Right renal cortex interstitium (tissue), 3 donors: ENCODE measurements around the gene NUDT2. TPM values are rescaled to one million over a fixed set of nuclear protein-coding genes. Genes with fewer than 3 reads are reported as not detected.
"Not testable (repeated sequence)": the region's sequence is repeated elsewhere in the genome, so short reads cannot be mapped to it uniquely, and the experiment has no call there.

Experiments
- DNase-seq, 3 donors: peaks; one replicate each; pipeline ENCODE4 v3.0.0-alpha.2; 2013; ENCODE audit warnings: low read depth in 3 of 3, low spot score in 2 of 3
- polyA plus RNA-seq, 3 donors: library from polyadenylated mRNA; unstranded; fragments of 120-200 nt; gene quantifications; one replicate each; pipeline ENCODE4 v1.2.1, GENCODE V29; 2013; ENCODE audit not compliant: insufficient read length in 3 of 3

NUDT2 gene
- polyA plus RNA-seq, 3 donors: 25.5 to 34.8 (median 27.3) TPM

DNA sequence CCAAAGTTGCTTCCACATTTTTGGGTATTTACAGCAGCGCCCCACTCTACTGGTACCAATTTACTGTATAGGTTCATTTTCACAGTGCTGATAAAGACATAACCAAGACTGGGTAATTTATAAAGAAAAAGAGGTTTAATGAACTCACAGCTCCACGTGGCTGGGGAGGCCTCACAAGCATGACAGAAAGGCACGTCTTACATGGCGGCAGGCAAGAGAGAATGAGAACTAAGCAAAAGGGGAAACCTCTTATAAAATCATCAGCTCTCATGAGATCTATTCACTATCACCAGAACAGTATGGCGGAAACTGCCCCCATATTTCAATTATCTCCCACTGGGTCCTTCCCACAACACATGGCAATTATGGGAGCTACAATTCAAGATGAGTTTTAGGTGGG lies 39.4 kb downstream of the NUDT2 start:
- not testable (repeated sequence) for DNase-seq

DNA sequence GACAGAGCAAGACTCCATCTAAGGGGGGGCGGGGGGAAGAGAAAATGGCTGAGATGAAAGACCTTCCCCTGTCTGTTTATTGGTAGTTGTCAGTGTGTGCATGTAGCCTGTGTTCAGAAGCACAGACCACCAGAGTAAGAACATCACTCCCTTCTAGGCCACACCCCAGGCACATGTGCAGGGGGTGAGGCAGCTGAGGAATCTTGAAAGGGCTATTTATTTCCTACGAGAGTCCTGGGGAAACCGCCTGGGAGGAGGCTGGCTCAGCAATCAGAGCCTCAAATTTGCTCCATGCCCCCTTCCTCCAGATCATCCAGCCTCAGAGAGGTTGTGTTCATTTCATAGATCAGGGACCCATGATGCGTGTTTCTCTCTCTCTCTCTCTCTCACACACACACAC lies 40.3 kb downstream of the NUDT2 start:
- no peak for DNase-seq

DNA sequence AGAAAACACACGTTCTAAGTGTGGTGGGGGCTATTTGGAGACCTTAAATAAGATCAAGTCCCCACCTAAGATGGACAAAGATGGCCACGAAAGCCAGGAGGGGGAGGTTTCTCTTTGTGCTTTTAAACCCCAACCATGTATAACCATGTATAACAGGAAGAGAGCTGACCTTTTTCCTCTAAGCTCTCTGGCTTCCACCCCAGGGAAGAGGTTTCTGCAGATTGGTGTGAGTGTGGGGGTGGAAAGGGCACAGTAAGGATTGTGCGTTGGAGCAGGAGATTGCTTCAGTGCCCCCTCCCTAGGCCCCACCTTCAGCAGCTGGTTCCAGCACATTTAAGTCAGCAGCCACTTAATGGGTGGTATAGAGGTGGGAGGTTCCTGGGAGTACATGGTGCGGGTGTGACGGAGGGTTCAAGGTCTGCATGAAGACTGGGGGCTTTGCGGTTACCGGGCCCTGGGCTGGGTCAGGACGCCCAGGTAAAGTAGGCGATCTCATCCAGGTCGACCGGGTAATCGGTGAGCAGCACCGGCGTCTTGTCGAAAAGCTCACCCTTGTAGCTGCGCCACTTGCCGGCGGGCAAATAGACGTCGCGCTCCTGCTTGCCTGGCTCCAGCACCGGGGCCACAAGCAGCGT lies 41.1 kb downstream of the NUDT2 start:
- no peak for DNase-seq

DNA sequence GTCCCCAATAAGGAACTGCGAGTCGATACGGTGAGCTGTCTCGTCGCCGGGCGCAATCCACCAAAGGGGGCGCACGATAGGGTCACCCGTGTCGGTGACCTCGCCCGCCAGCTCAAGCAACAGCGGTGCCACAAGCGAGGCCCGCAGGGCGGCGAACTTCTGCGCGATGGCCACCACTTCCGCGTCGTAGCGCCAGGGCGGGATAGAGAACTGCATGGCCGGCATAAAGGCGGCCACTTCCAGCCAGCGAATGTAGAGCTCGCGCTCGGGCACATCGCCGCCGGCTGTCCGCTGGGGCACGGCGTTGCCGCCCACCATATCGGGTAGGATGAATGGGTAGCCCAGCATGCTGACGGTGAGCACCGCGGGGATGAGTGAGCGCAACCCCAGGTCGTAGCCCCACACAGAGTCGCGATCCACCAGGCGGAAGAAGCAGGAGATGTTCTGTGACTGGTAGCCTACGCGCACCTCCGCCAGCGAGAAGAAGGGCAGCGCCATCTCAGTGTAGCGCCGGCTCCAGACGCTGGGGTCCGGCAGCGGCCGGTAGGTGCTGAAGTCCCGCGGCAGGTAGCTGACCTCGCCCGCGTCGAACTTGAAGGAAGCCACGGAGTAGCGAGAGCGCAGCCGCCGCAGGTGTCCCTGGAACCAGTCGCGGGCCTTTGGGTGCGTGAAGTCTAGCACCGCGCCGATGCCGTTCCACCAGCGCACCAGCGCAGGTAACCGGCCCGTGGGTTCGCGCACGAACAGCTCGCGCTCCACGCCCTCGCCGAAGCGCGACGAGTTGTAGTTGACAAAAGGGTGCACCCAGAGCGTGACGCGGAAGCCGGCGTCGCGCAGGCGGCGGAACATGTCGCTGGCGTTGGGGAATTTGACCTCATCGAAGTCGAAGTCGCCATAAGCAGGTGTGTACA lies 41.9 kb downstream of the NUDT2 start:
- DNase-seq: no peak

DNA sequence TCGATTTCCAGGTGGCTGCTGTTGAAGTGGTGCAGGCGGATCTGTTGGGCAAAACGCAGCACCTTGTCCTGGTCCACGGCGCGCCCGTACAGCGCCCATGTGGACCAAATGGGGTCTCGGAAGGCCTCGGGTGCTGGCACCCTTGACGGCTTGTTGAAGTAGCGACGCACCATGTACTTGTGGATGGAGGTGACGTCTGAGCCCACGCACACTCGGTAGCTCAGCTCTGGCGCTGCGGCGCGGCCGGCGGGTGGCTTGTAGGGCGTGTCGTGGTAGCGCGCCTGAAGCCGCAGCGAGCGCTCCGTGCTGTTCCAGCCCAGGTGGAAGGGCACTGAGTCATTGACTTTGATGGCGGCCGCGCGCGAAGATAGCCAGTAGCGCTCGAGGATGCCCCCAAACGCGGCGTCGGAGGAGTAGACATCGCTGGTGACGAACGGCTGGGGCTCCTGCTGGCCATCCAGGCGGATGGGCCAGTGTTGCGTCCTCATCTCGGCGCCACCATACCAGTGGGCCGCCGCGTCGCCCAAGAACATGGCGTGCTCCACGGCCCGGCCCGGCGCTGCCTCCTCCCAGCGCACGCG lies 42.6 kb downstream of the NUDT2 start:
- DNase-seq: no peak

DNA sequence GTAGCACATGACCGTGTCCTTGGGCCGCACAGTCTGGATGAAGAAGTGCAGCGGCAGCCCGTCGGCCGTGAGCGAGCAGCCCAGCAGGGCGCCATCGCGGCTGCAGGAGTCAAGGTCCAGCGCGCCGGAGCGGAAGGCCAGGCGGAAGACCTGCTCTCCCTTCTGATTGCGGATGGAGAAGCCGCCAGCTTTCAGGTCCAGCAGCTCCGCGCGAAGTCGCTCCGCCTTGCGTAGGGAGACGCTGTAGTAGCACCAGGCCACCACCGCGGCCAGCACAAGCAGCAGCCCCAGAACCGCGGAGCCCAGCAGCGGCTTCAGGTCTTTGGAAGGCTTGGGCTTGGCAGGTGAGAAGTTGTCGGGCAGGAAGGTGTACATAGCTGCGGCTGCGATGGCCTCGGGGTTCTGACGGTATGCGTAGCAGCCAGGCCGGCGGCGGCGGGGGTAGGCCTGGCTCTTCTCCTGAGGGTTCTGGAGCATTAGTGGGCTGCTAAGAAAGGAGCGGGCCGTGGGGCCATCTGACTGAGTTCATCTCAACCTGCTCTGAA lies 43.2 kb downstream of the NUDT2 start:
- DNase-seq: no peak

DNA sequence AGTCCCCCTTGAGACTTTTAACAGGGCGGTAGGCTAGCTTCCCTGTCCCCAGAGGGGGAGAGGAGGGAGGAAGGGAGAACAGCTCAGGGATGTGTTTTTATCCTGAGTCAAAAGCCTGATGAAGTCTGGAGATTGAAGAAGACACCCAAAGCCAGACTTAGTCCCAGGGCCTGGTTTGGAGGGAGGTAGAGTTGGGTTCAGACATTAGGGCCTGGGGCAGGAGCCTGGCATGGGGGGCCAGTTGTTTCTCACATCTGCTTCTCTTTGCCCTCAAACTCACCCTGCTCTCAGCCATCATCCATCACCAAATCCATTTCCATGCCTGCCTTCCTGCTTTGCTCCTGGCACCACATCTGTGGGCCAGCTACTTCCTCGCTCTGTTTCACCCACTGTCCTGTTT lies 44.4 kb downstream of the NUDT2 start:
- DNase-seq: no peak

DNA sequence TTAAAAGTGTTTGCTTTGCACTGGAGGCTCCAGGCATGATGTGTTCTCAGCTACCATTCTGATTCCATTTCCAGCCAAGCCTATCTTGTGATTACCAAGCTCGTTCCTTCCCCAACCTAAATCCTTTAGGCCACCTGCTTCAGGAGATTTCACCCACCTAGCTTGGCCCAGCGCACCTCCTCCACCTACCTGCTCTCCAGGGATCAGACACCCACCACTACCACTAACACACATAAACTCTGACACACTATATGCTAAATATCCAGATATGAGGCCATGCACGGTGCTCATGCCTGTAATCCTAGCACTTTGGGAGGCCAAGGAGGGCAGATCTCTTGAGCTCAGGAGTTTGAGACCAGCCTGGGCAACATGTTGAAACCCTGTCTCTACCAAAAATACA lies 45.0 kb downstream of the NUDT2 start:
- no peak for DNase-seq

DNA sequence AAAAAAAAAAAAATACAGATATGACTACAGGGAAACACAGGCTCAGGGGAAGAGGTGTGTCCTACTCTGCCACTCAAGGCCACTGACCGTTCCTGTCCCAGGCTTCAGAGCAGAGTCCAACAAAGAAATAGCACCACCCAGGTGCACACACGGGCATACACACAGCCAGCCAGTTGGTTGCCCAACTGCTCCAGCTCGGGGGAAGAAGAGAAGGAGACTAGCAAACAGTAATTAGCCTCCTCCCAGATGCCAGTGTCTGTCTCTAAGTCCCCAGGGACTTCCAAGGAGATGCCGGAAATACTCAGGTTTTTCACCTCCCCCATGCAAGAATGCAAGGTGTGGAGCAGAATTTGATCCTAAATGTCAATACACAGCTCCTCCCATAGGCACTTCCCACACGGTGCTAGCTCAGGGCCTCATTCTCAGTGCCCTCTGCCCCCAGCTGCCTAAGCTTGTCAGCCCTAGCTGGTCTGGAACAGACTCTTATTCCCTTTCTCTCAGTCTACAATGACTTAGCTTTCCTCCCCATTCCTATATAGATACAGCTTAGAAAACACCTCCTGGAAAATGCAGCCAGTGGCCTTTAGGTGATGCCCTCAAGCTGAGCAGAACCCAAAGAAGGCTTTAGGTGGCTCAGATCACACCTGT lies 45.7 kb downstream of the NUDT2 start:
- DNase-seq: no peak

DNA sequence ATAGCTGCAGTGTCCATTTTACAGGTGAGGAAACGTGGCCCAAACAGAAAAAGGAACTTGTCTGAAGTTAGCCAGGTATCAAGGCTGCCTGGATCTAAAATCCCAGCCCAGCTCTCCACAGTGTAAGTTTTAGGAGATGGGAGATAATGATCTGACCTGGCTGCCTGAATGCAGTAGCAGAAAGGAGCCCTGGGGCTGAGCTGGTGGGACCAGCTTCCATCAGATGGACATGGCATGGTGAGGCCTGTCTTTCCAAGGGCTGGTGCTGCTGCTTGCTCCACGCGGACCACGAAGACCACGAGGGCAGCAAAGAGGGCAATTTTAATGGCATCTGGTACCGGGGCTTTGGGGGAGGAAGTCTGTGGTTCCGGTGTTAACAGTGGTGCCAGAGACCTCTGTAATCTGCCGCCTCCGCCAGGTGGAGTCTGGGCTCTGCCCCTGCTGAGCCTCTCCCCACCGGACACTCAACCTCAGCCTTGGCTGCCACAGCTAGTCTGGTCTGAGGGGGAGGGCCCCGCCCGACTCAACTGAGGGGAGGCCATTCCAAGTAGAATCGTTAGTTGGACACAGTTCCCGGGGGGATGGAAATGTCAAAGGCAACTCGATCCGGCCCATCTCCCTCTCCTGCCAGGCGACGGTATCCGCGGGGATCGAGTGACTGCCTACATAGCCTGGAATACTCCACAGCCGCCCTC lies 46.7 kb downstream of the NUDT2 start:
- no peak for DNase-seq

DNA sequence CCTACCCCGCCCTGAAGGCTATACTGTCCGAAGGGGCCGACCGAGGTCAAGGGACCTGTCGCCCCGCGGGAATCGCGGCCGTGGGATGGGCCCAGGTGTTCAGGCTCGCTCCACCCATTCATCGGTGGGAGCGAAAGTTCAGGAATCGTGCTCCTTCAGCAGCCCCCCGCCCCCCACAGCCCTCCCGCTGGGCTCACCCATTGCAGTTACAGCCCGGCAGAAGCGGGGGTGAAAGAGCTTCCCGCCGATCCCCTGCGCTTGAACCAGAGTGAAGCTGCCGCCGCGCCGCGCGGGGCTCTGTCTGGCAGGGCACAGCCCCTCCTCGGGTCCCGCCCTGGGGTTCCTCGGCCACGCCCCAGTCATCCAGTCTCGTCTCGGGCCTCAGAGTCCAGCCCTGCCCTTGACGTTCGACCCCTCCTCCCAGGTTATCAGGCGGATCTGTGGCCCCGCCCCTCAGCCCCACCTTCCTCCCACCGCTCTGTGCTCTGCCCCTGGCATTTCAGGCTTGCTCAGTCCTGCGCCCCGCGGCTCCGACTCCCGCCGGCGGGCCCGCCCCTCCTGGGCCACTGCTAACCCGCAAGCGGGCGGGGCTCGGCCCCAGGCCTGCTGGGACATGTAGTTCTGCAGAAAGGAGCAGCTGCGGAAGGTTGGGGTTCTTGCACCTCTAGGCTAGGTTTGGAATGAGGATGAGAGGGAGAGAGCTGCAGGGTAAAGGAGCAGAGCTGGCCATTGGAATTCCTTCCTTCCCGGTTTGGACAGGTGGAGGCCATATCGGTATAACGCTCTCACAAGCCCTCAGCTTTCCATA lies 47.4 kb downstream of the NUDT2 start, which contains the start of gene MYORG:
MYORG (minus strand) TSS at position 303 of the 808 bp plus-strand sequence. CDS start 3,955 bp downstream, outside the sequence.
- DNase-seq: peak in 1 of 3 donors; percentile 62

DNA sequence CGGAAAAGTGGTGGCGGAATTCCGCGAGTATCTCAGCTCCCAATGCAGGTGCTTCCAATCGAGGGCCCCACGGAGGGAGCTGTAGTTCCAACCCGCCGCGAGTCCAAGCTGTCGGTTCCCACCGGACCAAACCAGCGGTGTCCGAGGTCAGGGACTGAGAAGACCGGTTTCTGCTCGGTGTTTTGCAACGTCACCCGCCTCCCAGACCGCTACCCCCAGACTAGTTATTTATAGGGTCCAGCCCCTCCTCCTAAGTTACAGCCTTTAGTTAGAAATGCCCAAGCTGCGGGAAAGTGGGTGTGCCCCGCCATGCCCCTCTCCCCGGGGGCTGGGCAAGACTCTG lies 48.0 kb downstream of the NUDT2 start:
- DNase-seq: no peak

DNA sequence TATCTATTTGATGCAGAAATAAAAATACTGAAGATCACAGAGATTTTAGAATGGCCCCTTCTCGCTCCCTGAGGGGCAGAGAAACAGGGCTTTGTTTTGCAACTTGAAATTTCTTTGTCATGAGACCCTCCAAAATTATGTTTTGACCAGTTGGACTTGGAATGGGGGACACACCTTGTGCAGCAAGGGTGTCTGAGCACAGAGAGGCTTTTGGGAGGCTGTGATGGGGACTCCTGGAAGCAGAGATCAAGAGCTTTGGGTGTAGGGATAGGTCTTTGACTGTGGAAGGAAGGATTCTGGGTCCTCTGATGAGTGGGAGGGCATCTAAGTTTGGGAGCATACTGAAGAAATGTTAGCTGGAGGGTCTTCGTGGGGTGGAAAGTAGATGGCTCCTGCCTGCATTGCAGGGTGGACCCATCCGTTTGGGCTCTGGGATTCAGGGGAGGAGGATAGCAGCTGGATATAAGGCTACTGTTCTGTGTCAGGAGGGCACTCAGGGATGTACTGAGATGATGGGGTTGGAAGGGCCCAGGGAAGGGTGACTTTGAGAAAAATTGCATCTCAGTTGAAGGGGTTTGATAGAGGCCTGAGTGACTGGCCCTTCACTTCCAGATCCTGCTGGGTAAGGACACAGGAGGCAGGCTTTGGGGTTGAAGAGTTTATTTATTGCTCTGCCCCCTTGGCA lies 49.1 kb downstream of the NUDT2 start:
- no peak for DNase-seq

DNA sequence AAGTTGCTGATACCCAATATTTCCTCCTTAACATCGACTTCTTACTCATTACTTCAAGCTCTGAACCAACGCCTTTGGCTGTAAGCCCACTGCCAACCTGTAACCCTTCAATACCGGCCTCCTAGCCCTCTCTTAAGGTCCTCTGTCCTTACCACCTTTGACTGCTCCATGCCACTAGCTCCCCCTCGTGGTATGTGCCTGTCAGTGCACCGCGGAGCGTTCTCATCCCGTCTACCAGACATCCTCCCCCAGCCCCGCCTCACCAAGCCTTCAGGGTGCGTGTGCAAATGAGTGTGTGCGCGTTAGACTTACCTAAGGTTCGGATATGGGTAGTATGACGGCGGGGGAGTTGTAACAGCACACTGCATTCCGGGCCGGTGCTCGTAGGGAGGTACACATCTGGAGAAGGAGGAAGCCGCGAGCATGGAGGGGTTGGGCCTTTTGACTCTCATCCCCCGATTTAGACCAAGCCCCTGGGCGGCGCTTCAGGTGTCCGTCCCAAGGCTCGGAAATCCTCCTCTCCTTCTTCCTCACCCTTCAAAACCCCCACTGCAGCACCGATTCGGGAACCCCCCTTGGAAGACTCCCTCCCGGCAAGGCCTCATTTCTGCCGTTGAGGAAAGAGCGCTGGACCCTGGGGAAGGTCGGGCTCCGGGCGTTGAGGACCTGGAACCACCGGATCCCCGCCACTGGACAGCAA lies 50.1 kb downstream of the NUDT2 start:
- peak in 1 of 3 donors; percentile 53 for DNase-seq

DNA sequence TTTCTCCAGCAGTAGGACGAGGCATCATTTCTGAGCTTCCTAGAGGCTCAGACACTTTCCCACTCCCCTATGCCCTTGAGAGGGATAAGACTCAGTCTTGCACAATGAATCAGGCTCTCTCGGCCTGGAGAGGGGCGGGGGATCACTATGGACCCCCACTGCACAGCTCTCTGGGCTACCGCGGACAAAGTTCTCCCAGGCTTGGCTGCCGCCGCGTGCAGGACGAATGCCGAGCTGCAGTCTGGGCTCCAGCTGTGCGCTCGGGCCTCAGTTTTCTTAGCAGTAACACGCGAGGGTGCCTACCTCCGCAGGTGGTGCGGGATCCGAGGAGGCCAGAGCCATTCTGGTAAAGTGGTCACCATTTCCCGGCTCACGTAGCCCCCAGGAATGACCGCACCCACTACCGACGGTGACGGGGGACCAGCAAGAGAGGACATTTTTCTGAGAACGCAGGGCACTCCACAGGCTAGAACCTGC lies 50.7 kb downstream of the NUDT2 start:
- DNase-seq: no peak

DNA sequence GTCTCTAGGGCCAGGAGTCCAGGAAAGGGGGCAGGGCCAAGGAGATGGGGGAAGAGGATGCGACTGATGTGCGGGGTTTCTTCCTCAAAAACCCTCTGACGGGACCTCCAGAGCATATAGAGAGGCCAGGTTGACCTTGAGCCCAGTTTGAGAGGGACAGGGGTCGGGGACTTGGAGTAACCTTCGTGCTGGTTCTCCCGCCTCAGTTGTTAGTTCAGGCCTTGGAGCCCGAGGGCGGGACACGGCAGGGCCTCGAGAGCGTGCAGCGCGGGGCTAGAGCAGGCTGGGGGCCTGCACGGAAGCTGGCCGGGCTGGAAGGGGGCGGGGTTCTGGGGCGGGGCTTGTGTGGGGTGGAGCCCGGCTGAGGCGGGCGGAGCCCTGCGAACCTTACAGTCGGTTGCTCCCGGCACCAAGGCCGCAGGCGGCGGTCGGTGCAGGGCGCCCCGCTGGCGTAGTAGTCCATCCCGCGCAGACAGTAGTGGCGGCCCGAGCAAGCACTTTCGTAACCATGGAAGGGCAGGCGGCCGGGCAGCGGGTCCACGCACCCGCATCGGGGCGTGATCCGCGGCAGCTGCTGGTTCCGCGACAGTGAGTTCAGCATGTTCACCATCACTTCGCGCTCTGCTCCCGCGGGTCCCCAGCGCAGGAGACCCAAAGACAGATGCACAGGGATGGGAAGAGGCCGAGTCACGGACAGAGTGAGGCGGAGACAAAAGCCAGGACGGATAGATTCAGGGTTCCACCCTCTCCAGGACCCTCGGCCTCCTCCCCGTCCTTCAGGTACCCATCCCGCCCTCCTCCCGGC lies 51.3 kb downstream of the NUDT2 start:
- no peak for DNase-seq

DNA sequence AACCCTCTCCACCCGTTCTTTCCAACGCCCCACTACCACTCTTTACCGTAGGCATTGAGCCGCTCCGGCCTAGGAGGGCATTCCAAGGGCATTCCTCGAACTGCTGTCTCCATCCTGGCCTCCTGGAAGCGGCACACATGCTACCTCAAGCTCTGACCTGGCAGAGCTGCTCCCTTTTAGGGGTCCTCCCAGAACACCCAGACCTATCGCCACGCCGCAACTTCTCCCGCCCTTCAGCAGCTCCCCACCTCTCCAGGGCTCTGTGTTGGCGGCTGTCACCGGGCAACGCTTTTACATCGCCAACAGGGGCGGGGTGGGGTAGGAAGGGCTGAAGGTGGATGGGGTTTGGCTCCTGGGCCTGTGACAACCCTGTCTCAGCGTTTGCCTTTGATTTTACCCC lies 52.0 kb downstream of the NUDT2 start:
- DNase-seq: no peak
